A549 (cell line): Measurements from ENCODE around the gene DERL2. TPM values are rescaled to one million over a fixed set of nuclear protein-coding genes. Genes with fewer than 3 reads are reported as not detected.

Experiments used
- ATAC-seq, 2 experiments: fragments of 200-7000 bp in 1 of 2; fragments of >200 bp in 1 of 2; cut with Nextera tagmentation in 1 of 2; cut with Tn5 transposase in 1 of 2; 3 replicates each; pipeline versions ENCODE4 v1.8.0 to v1.9.1; 2018 to 2020; ENCODE audit warnings: mild to moderate bottlenecking in 1 of 2, moderate library complexity in 1 of 2
- CTCF ChIA-PET: fragments of 300-600 bp; sonication (Branson Sonifier 250); formaldehyde crosslinking; extraction: SDS; loops from one replicate; lab custom pipeline; 2021; ENCODE audit warnings: antibody characterized with exemption, inconsistent platforms; lab: Yijun Ruan, JAX
- POLR2A ChIA-PET: fragments of 350-600 bp; formaldehyde crosslinking; extraction: SDS; loops from one replicate; lab custom pipeline; 2021; ENCODE audit warnings: antibody characterized with exemption, inconsistent platforms; lab: Yijun Ruan, JAX
- DNase-seq, 2 experiments: peaks; one replicate each; pipeline versions ENCODE4 v3.0.0 to v3.0.0-alpha.2; 2011 to 2016; ENCODE audit warnings: low read depth in 1 of 2, low spot score in 1 of 2
- FAIRE-seq: peaks from 2 replicates; lab custom pipeline; 2011; peaks lifted over from hg19 to GRCh38; lab: Jason Lieb, UNC
- H3K27ac ChIP-seq, 2 experiments: fragments of >200 bp; sonication (Bioruptor Twin); formaldehyde crosslinking; 3 replicates each; pipeline ENCODE4 v1.5.1; 2016 to 2017
- H3K4me1 ChIP-seq: fragments of >200 bp; sonication (Bioruptor Twin); formaldehyde crosslinking; 3 replicates; pipeline ENCODE4 v1.6.1; 2016
- H3K4me2 ChIP-seq: fragments of >200 bp; sonication (Bioruptor Twin); formaldehyde crosslinking; 3 replicates; pipeline ENCODE4 v1.6.1; 2016
- H3K4me3 ChIP-seq: fragments of >200 bp; sonication (Bioruptor Twin); formaldehyde crosslinking; 3 replicates; pipeline ENCODE4 v1.5.1; 2016
- H3K9me3 ChIP-seq: fragments of >200 bp; sonication (Bioruptor Twin); formaldehyde crosslinking; 3 replicates; pipeline ENCODE4 v1.6.1; 2016
- BCL3 ChIP-seq: fragments of >200 bp; sonication (Bioruptor Twin); formaldehyde crosslinking; IDR thresholded peaks from 3 replicates; pipeline ENCODE4 v1.6.1; 2016
- BHLHE40 ChIP-seq: IDR thresholded peaks from 2 replicates; pipeline ENCODE4 v1.6.1; 2012; ENCODE audit warnings: low read depth, low read length, inconsistent platforms
- CBX2 ChIP-seq: fragments of 200-600 bp; sonication (generic); IDR thresholded peaks from 2 replicates; pipeline ENCODE4 v1.6.1; 2016; ENCODE audit warnings: low read depth, mild to moderate bottlenecking, borderline replicate concordance
- CBX8 ChIP-seq: fragments of 200-600 bp; sonication (generic); IDR thresholded peaks from 2 replicates; pipeline ENCODE4 v1.6.1; 2016
- CHD2 ChIP-seq: fragments of 150-350 bp; IDR thresholded peaks from 2 replicates; pipeline ENCODE4 v1.6.1; 2014; ENCODE audit warnings: low read length; ENCODE audit not compliant: partially characterized antibody
- CTCF ChIP-seq: fragments of >200 bp; sonication (Bioruptor Twin); formaldehyde crosslinking; IDR thresholded peaks from 3 replicates; pipeline ENCODE4 v1.5.1; 2016
- ELK1 ChIP-seq: fragments of 150-350 bp; IDR thresholded peaks from 2 replicates; pipeline ENCODE4 v1.6.1; 2014; ENCODE audit warnings: low read depth, mild to moderate bottlenecking, low read length
- EP300 ChIP-seq, 2 experiments: fragments of >200 bp; sonication (Bioruptor Twin); formaldehyde crosslinking; IDR thresholded peaks; 2 replicates in 1 of 2; 3 replicates in 1 of 2; pipeline ENCODE4 v1.6.1; 2016 to 2017
- ESRRA ChIP-seq: fragments of 150-350 bp; IDR thresholded peaks from 2 replicates; pipeline ENCODE4 v1.6.1; 2014; ENCODE audit warnings: mild to moderate bottlenecking, low read length, borderline replicate concordance
- FOSL2 ChIP-seq, 2 experiments: fragments of 450-650 bp in 1 of 2; fragments of >200 bp in 1 of 2; sonication (Bioruptor Twin) in 1 of 2; formaldehyde crosslinking; IDR thresholded peaks; 2 replicates each; pipeline versions ENCODE4 v1.5.0 to v1.6.1; 2016 to 2020; ENCODE audit warnings: mild to moderate bottlenecking in 1 of 2, moderate library complexity in 1 of 2
- FOXS1 ChIP-seq: fragments of 250-450 bp; sonication (Bioruptor Pico); IDR thresholded peaks from 2 replicates; pipeline ENCODE4 v1.5.0; 2020; ENCODE audit warnings: mild to moderate bottlenecking, moderate library complexity
- GATA3 ChIP-seq: IDR thresholded peaks from 2 replicates; pipeline ENCODE4 v1.6.1; 2012; ENCODE audit warnings: borderline replicate concordance
- HEYL ChIP-seq: fragments of 250-450 bp; sonication (Bioruptor Pico); IDR thresholded peaks from 2 replicates; pipeline ENCODE4 v1.8.0; 2021; ENCODE audit warnings: mild to moderate bottlenecking, moderate library complexity
- HOXB13 ChIP-seq: fragments of 250-450 bp; sonication (Bioruptor Pico); IDR thresholded peaks from 2 replicates; pipeline ENCODE4 v1.5.0; 2020; ENCODE audit warnings: low read depth, mild to moderate bottlenecking, moderate library complexity
- HOXB5 ChIP-seq: fragments of 250-450 bp; sonication (Bioruptor Pico); IDR thresholded peaks from 2 replicates; pipeline ENCODE4 v1.5.0; 2020; ENCODE audit warnings: mild to moderate bottlenecking, moderate library complexity
- JUN ChIP-seq, 2 experiments: fragments of >200 bp; sonication (Bioruptor Twin); formaldehyde crosslinking; IDR thresholded peaks; 2 replicates in 1 of 2; 3 replicates in 1 of 2; pipeline ENCODE4 v1.6.1; 2016 to 2017
- JUNB ChIP-seq: fragments of >200 bp; sonication (Bioruptor Twin); formaldehyde crosslinking; IDR thresholded peaks from 2 replicates; pipeline ENCODE4 v1.6.1; 2016
- KDM5A ChIP-seq: fragments of 200-600 bp; sonication (generic); IDR thresholded peaks from 2 replicates; pipeline ENCODE4 v1.6.1; 2016; ENCODE audit warnings: antibody characterized with exemption, mild to moderate bottlenecking
- MAZ ChIP-seq: fragments of 150-350 bp; IDR thresholded peaks from 2 replicates; pipeline ENCODE4 v1.6.1; 2014; ENCODE audit warnings: antibody characterized with exemption, low read depth, low read length, borderline replicate concordance
- NFE2L2 ChIP-seq: fragments of 150-350 bp; conservative IDR thresholded peaks from 2 replicates; pipeline ENCODE4 v1.6.1; 2014; ENCODE audit warnings: low read length
- NPAS2 ChIP-seq: fragments of 250-450 bp; sonication (Bioruptor Pico); IDR thresholded peaks from 2 replicates; pipeline ENCODE4 v1.8.0; 2022; ENCODE audit warnings: mild to moderate bottlenecking, moderate library complexity, borderline replicate concordance
- PHF8 ChIP-seq: fragments of 200-600 bp; sonication (generic); IDR thresholded peaks from 2 replicates; pipeline ENCODE4 v1.6.1; 2016; ENCODE audit warnings: low read depth, mild to moderate bottlenecking, antibody characterized with exemption, moderate library complexity, borderline replicate concordance
- POLR2A ChIP-seq: IDR thresholded peaks from 2 replicates; pipeline ENCODE4 v1.6.1; 2012; ENCODE audit warnings: mild to moderate bottlenecking, low read length
- POLR2AphosphoS2 ChIP-seq: conservative IDR thresholded peaks from 2 replicates; pipeline ENCODE4 v1.6.1; 2012; ENCODE audit warnings: low read length, improper control_type of control experiment, inconsistent platforms
- RAD21 ChIP-seq, 2 experiments: fragments of >200 bp in 1 of 2; sonication (Bioruptor Twin) in 1 of 2; formaldehyde crosslinking in 1 of 2; IDR thresholded peaks in 1 of 2; conservative IDR thresholded peaks in 1 of 2; 2 replicates in 1 of 2; 3 replicates in 1 of 2; pipeline ENCODE4 v1.6.1; 2012 to 2018; ENCODE audit warnings: inconsistent platforms in 1 of 2
- RNF2 ChIP-seq: fragments of 200-600 bp; sonication (generic); IDR thresholded peaks from 2 replicates; pipeline ENCODE4 v1.6.1; 2016; ENCODE audit warnings: low read depth, mild to moderate bottlenecking, antibody characterized with exemption, moderate library complexity, borderline replicate concordance
- SMC3 ChIP-seq: fragments of >200 bp; sonication (Bioruptor Twin); formaldehyde crosslinking; IDR thresholded peaks from 3 replicates; pipeline ENCODE4 v1.6.1; 2018; ENCODE audit warnings: inconsistent platforms
- TFCP2L1 ChIP-seq: fragments of 250-450 bp; sonication (Bioruptor Pico); IDR thresholded peaks from 2 replicates; pipeline ENCODE4 v1.5.0; 2021; ENCODE audit warnings: mild to moderate bottlenecking
- USF2 ChIP-seq: fragments of 450-650 bp; IDR thresholded peaks from 2 replicates; pipeline ENCODE4 v1.6.1; 2014; ENCODE audit warnings: antibody characterized with exemption
- ZFP36 ChIP-seq: fragments of 450-650 bp; IDR thresholded peaks from 2 replicates; pipeline ENCODE4 v1.6.1; 2014; ENCODE audit warnings: borderline replicate concordance; ENCODE audit not compliant: partially characterized antibody
- WGBS: methylation state at CpG from one replicate; pipeline ENCODE4 v1.1.6; 2017; ENCODE audit errors: missing lambda C conversion rate; 5-methylcytosine and 5-hydroxymethylcytosine counted together
- polyA plus RNA-seq, 4 experiments: library from polyadenylated mRNA; depleted of rRNA in 3 of 4; stranded (reverse); fragments of >200 nt; fragmentation: RNase III in 1 of 4; extraction: RNeasy Plus Mini Kit Qiagen cat#74134 plus additional on column Dnase treatment in 1 of 4; gene quantifications; 2 replicates in 3 of 4; 3 replicates in 1 of 4; pipeline ENCODE4 v1.2.3, GENCODE V29; 2011 to 2017

The DERL2 gene
- polyA plus RNA-seq, 2 of the 4 experiments (the other 2 are of a cell fraction), result 113 to 139 TPM

GRCh38 chr17:5523249-5523648, 37.3 kb upstream of the DERL2 start:
- TF ChIP-seq USF2, result no peak
- no peak for TF ChIP-seq HEYL (CRISPR knock-in tag)
- no peak for TF ChIP-seq CHD2
- no peak for TF ChIP-seq HOXB5 (CRISPR knock-in tag)
- TF ChIP-seq TFCP2L1, result no peak
- TF ChIP-seq MAZ, result no peak
- no peak for TF ChIP-seq ELK1
- no peak for TF ChIP-seq EP300 (IDR thresholded peaks at IDR 0.05)
- no peak for TF ChIP-seq KDM5A
- TF ChIP-seq CBX2, result no peak
- TF ChIP-seq CBX8, result no peak
- TF ChIP-seq JUNB, result no peak
- TF ChIP-seq NPAS2 (CRISPR knock-in tag), result no peak
- Histone ChIP-seq H3K4me2 (no peak overlapping the region), H3K27ac (no peak overlapping the region), H3K9me3 (no peaks in the 10 kb centered on the region), H3K4me1 (peaks cover 17% of the 10 kb centered on the region), H3K4me3 (no peak overlapping the region)
- ATAC-seq, result no peak
- no peak for DNase-seq
- FAIRE-seq, result no peak
- ChIA-PET POLR2A (no interaction called here), CTCF (interaction anchor here (0.9 to 1.4 kb wide), 2 partner anchors 12 to 22 kb away, joined by 3 read pairs; no protein-coding TSS in a partner anchor)
- WGBS, result 66% methylated on average over 5 of the region's 5 CpGs

GRCh38 chr17:5522476-5522875, 36.5 kb upstream of the DERL2 start:
- CTCF ChIA-PET, result interaction anchor here (0.8 to 1.4 kb wide), 2 partner anchors 13 to 63 kb away, joined by 3 read pairs; no protein-coding TSS in a partner anchor

GRCh38 chr17:5516060-5516792, 30.2 kb upstream of the DERL2 start:
- Histone ChIP-seq H3K4me3 (no peak overlapping the region), H3K4me2 (peak overlapping the region; percentile 63), H3K27ac (peak overlapping the region; percentile 48 to 76; a peak in 5 of 6 replicates), H3K9me3 (no peaks in the 10 kb centered on the region), H3K4me1 (peaks cover 19% of the 10 kb centered on the region)
- POLR2A ChIA-PET, result interaction anchor here (1.0 to 1.9 kb wide), 4 partner anchors 10 to 97 kb away, joined by 3 to 11 read pairs (median 6); partner anchors contain the start of genes DERL2, MIS12, NUP88 and RPAIN
- FAIRE-seq (peak; percentile 99), ATAC-seq (peak; percentile 97 to 98), DNase-seq (peak; percentile 84 to 88)
- CTCF ChIA-PET, result interaction anchor here (0.6 to 1.9 kb wide), 6 partner anchors 9 to 1237 kb away, joined by 3 to 7 read pairs (median 4); no protein-coding TSS in a partner anchor
- WGBS, result 2% methylated on average over 5 of the region's 5 CpGs
- no peak for TF ChIP-seq MAZ
- peak; percentile 80; the same call in 1 of the 2 replicates for TF ChIP-seq GATA3
- no peak for TF ChIP-seq ZFP36
- no peak for TF ChIP-seq FOXS1 (CRISPR knock-in tag)
- no peak for TF ChIP-seq POLR2A
- no peak for TF ChIP-seq NFE2L2
- TF ChIP-seq BCL3, result no peak
- TF ChIP-seq POLR2AphosphoS2, result no peak
- TF ChIP-seq JUN (IDR thresholded peaks at IDR 0.05), result peak in 1 of 2 experiments; percentile 42; a peak in 2 of 5 replicates
- TF ChIP-seq BHLHE40, result no peak
- TF ChIP-seq ESRRA, result no peak
- no peak for TF ChIP-seq HOXB13 (CRISPR knock-in tag)
- TF ChIP-seq RNF2, result no peak
- no peak for TF ChIP-seq PHF8
- peak; percentile 90 for TF ChIP-seq FOSL2 (IDR thresholded peaks at IDR 0.05)
- peak; percentile 96 for TF ChIP-seq FOSL2 (CRISPR knock-in tag; IDR thresholded peaks at IDR 0.05)
- no peak for TF ChIP-seq TFCP2L1
- no peak for TF ChIP-seq CTCF
- no peak for TF ChIP-seq SMC3

More at GRCh38 chr17:5522476-5522875, 36.5 kb upstream of the DERL2 start:
- ATAC-seq, result 0 out of 6 replicates have a peak, but pooled peaks of 1 of the 2 experiments have one; percentile 12
- no peak for FAIRE-seq
- Histone ChIP-seq H3K4me3 (no peak overlapping the region), H3K9me3 (no peaks in the 10 kb centered on the region), H3K4me2 (no peak overlapping the region), H3K4me1 (peaks cover 15% of the 10 kb centered on the region), H3K27ac (no peak overlapping the region)
- WGBS, result 92% methylated on average over 1 of the region's 1 CpG
- no peak for TF ChIP-seq HOXB5 (CRISPR knock-in tag)
- TF ChIP-seq RAD21 (conservative IDR thresholded peaks at IDR 0.05 in 1 of 2, IDR thresholded peaks at IDR 0.05 in 1 of 2), result 0 out of 5 replicates have a peak, but pooled peaks of 1 of the 2 experiments have one; percentile 6
- DNase-seq, result no peak
- POLR2A ChIA-PET, result no interaction called here
